ENCODE measurements around the gene MTF2. TPM values are rescaled to one million over a fixed set of nuclear protein-coding genes. Genes with fewer than 3 reads are reported as not detected.

MTF2 gene
- total RNA-seq, 4 donors from 2014 or later, result 7.1 to 13.4 (median 9.9) TPM

DNA sequence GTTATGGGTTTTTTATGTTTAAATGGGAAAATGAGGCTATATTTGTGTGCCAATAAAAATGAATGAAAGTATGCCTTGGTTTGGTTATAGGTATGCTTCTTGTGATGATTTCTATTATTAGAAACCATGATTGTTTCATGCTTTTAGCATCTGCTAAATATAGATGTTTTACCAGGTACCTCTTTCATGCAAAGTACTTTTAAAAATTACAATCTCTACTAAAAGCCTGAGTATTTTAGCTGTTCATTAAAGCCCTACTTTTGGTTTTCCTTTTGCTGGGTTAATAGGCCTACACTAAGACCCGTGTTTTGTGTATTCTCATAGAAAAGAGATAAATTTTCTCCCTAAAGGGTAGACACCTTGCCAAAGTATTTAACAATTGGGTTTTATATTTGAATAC lies 32.0 kb downstream of the MTF2 start:
- H3K27me3 ChIP-seq, result no peaks in the 10 kb centered on the region
- DNase-seq (ENCODE audit: extremely low spot score), result no peak
- no peak overlapping the region for H3K27ac ChIP-seq (replicated peaks in 1 of 4)
- H3K36me3 ChIP-seq, result peaks cover 2 to 19% (median 11%) of the 10 kb centered on the region in 4 donors
- WGBS, result 84% methylated on average over 1 of the region's 1 CpG
- peaks cover 0 to 12% (median 10%) of the 10 kb centered on the region in 4 donors for H3K4me1 ChIP-seq
- H3K4me3 ChIP-seq, result no peak overlapping the region
- intact Hi-C loops (cut with DNase I), result no loop called here
- no peaks in the 10 kb centered on the region for H3K9me3 ChIP-seq
- TF ChIP-seq EP300 (IDR thresholded peaks at IDR 0.05) (no peak), POLR2AphosphoS5 (IDR thresholded peaks at IDR 0.05) (no peak), POLR2A (IDR thresholded peaks at IDR 0.05; ENCODE audit: low read depth) (no peak)
- TF ChIP-seq, protein P1, sequence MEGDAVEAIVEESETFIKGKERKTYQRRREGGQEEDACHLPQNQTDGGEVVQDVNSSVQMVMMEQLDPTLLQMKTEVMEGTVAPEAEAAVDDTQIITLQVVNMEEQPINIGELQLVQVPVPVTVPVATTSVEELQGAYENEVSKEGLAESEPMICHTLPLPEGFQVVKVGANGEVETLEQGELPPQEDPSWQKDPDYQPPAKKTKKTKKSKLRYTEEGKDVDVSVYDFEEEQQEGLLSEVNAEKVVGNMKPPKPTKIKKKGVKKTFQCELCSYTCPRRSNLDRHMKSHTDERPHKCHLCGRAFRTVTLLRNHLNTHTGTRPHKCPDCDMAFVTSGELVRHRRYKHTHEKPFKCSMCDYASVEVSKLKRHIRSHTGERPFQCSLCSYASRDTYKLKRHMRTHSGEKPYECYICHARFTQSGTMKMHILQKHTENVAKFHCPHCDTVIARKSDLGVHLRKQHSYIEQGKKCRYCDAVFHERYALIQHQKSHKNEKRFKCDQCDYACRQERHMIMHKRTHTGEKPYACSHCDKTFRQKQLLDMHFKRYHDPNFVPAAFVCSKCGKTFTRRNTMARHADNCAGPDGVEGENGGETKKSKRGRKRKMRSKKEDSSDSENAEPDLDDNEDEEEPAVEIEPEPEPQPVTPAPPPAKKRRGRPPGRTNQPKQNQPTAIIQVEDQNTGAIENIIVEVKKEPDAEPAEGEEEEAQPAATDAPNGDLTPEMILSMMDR (IDR thresholded peaks at IDR 0.05), result no peak

DNA sequence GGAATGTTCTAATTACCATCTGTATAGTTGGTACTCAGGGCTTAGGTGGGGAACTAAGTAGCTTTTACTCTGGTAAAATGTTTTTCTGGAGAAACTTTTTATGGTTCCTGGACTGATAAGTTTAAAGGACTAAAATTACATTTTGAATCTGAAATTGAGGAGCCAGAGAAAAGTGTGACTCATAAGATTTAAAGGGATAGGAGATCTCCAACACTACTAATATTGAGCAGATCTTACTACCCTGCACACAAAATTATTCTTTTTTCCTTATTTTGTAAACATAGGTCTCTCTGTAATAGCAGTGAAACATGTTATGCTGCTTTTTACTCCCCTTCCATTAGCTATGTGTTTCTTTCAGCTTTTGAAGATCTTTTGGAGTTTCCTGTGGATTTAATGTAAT lies 32.5 kb downstream of the MTF2 start:
- Histone ChIP-seq H3K27me3 (no peaks in the 10 kb centered on the region), H3K4me1 (peaks cover 0 to 12% (median 10%) of the 10 kb centered on the region in 4 donors), H3K36me3 (peaks cover 7 to 24% (median 15%) of the 10 kb centered on the region in 4 donors), H3K27ac (replicated peaks in 1 of 4) (no peak overlapping the region), H3K4me3 (no peak overlapping the region), H3K9me3 (no peaks in the 10 kb centered on the region)
- intact Hi-C loops (cut with DNase I), result no loop called here
- TF ChIP-seq, protein P1 (IDR thresholded peaks at IDR 0.05), result no peak
- TF ChIP-seq EP300 (IDR thresholded peaks at IDR 0.05) (no peak), POLR2A (IDR thresholded peaks at IDR 0.05; ENCODE audit: low read depth) (no peak), POLR2AphosphoS5 (IDR thresholded peaks at IDR 0.05) (no peak)
- DNase-seq (ENCODE audit: extremely low spot score), result no peak

GRCh38 chr1:93113127-93113526 lies 34.0 kb downstream of the MTF2 start:
- no peak overlapping the region for H3K27ac ChIP-seq (replicated peaks in 1 of 4)
- intact Hi-C loops (cut with DNase I), result no loop called here
- no peaks in the 10 kb centered on the region for H3K9me3 ChIP-seq
- peaks cover 7 to 37% (median 18%) of the 10 kb centered on the region in 4 donors for H3K36me3 ChIP-seq
- no peak for DNase-seq (ENCODE audit: extremely low spot score)
- no peaks in the 10 kb centered on the region for H3K27me3 ChIP-seq
- TF ChIP-seq POLR2A (IDR thresholded peaks at IDR 0.05; ENCODE audit: low read depth) (no peak), POLR2AphosphoS5 (IDR thresholded peaks at IDR 0.05) (no peak), EP300 (IDR thresholded peaks at IDR 0.05) (no peak)
- TF ChIP-seq, protein P1 (IDR thresholded peaks at IDR 0.05), result no peak
- H3K4me3 ChIP-seq, result no peak overlapping the region
- WGBS, result 98% methylated on average over 3 of the region's 3 CpGs
- H3K4me1 ChIP-seq, result peaks cover 0 to 12% (median 10%) of the 10 kb centered on the region in 4 donors

GRCh38 chr1:93114391-93114790 lies 35.3 kb downstream of the MTF2 start:
- no peak for DNase-seq (ENCODE audit: extremely low spot score)
- Histone ChIP-seq H3K4me1 (peaks cover 0 to 12% (median 10%) of the 10 kb centered on the region in 4 donors), H3K9me3 (no peaks in the 10 kb centered on the region), H3K4me3 (no peak overlapping the region), H3K27me3 (no peaks in the 10 kb centered on the region), H3K27ac (replicated peaks in 1 of 4) (no peak overlapping the region), H3K36me3 (peaks cover 8 to 49% (median 24%) of the 10 kb centered on the region in 4 donors)
- TF ChIP-seq, protein P1 (IDR thresholded peaks at IDR 0.05), result no peak
- TF ChIP-seq POLR2AphosphoS5 (IDR thresholded peaks at IDR 0.05), result no peak
- TF ChIP-seq EP300 (IDR thresholded peaks at IDR 0.05), result no peak
- no peak for TF ChIP-seq POLR2A (IDR thresholded peaks at IDR 0.05; ENCODE audit: low read depth)
- intact Hi-C loops (cut with DNase I), result no loop called here
- WGBS, result 97% methylated on average over 2 of the region's 2 CpGs

- Histone ChIP-seq H3K27ac (replicated peaks in 1 of 4) (no peak overlapping the region), H3K4me1 (no peaks in the 10 kb centered on the region), H3K9me3 (no peaks in the 10 kb centered on the region), H3K27me3 (no peaks in the 10 kb centered on the region), H3K36me3 (peaks cover 11 to 53% (median 28%) of the 10 kb centered on the region in 4 donors), H3K4me3 (no peak overlapping the region)
- no peak for DNase-seq (ENCODE audit: extremely low spot score)
- no peak for TF ChIP-seq POLR2AphosphoS5 (IDR thresholded peaks at IDR 0.05)
- intact Hi-C loops (cut with DNase I), result no loop called here
These were observed 41.5 kb downstream of the MTF2 start for GRCh38 chr1:93120614-93121013.
